H9 (cell line): Measurements from ENCODE around the gene F8. TPM values are rescaled to one million over a fixed set of nuclear protein-coding genes. Genes with fewer than 3 reads are reported as not detected.
A peak's percentile ranks its signal among the peaks of the same experiment; 100 is the strongest.

ENCODE experiments used
- DNase-seq: peaks from one replicate; pipeline ENCODE4 v3.0.0-alpha.2; 2017
- H2AFZ ChIP-seq: one replicate; pipeline ENCODE4 v1.6.1; 2013; ENCODE audit warnings: mild to moderate bottlenecking, low read length, control low read depth, moderate library complexity
- H2AK5ac ChIP-seq: 2 replicates; pipeline ENCODE4 v1.6.1; 2013; ENCODE audit warnings: low read length, control low read depth, mixed read lengths; ENCODE audit not compliant: insufficient read length
- H2BK120ac ChIP-seq: one replicate; pipeline ENCODE4 v1.6.1; 2013; ENCODE audit warnings: low read depth, mild to moderate bottlenecking, low read length, control low read depth, inconsistent platforms; ENCODE audit not compliant: poor library complexity, severe bottlenecking
- H2BK12ac ChIP-seq: 2 replicates; pipeline ENCODE4 v1.6.1; 2013; ENCODE audit warnings: low read length, control low read depth, mixed read lengths, low read depth; ENCODE audit not compliant: insufficient read length
- H2BK15ac ChIP-seq: 2 replicates; pipeline ENCODE4 v1.6.1; 2013; ENCODE audit warnings: low read depth, low read length, control low read depth
- H2BK20ac ChIP-seq: one replicate; pipeline ENCODE4 v1.6.1; 2013; ENCODE audit warnings: low read depth, mild to moderate bottlenecking, low read length, control low read depth, inconsistent platforms; ENCODE audit not compliant: poor library complexity, severe bottlenecking
- H2BK5ac ChIP-seq: 2 replicates; pipeline ENCODE4 v1.6.1; 2013; ENCODE audit warnings: low read length, control low read depth, mixed read lengths; ENCODE audit not compliant: insufficient read length
- H3K14ac ChIP-seq: 2 replicates; pipeline ENCODE4 v1.6.1; 2013; ENCODE audit warnings: low read length, control low read depth; ENCODE audit not compliant: insufficient read depth
- H3K18ac ChIP-seq: 2 replicates; pipeline ENCODE4 v1.6.1; 2013; ENCODE audit warnings: low read depth, mild to moderate bottlenecking, mixed read lengths, low read length, control low read depth; ENCODE audit not compliant: insufficient read length
- H3K23ac ChIP-seq: 2 replicates; pipeline ENCODE4 v1.6.1; 2013; ENCODE audit warnings: low read length, control low read depth, mixed read lengths, low read depth; ENCODE audit not compliant: insufficient read length
- H3K23me2 ChIP-seq: 2 replicates; pipeline ENCODE4 v1.6.1; 2013; ENCODE audit warnings: low read depth, mild to moderate bottlenecking, mixed read lengths, low read length, control low read depth; ENCODE audit not compliant: insufficient read length, poor library complexity, severe bottlenecking
- H3K27ac ChIP-seq: 2 replicates; pipeline ENCODE4 v1.5.1; 2013; ENCODE audit warnings: low read length, control low read depth, mixed read lengths, low read depth; ENCODE audit not compliant: insufficient read length
- H3K27me3 ChIP-seq: 2 replicates; pipeline ENCODE4 v1.6.1; 2013; ENCODE audit warnings: low read length, control low read depth, inconsistent platforms; ENCODE audit not compliant: insufficient read depth
- H3K4ac ChIP-seq: 2 replicates; pipeline ENCODE4 v1.6.1; 2013; ENCODE audit warnings: low read depth, mild to moderate bottlenecking, control low read depth, inconsistent platforms, low read length, moderate library complexity
- H3K4me1 ChIP-seq: 2 replicates; pipeline ENCODE4 v1.6.1; 2013; ENCODE audit warnings: low read length, control low read depth, inconsistent platforms; ENCODE audit not compliant: insufficient read depth
- H3K4me2 ChIP-seq: 2 replicates; pipeline ENCODE4 v1.6.1; 2013; ENCODE audit warnings: low read length, control low read depth, mixed read lengths; ENCODE audit not compliant: insufficient read length, insufficient read depth
- H3K56ac ChIP-seq: 2 replicates; pipeline ENCODE4 v1.6.1; 2013; ENCODE audit warnings: low read depth, mild to moderate bottlenecking, mixed read lengths, low read length, control low read depth; ENCODE audit not compliant: insufficient read length
- H3K79me1 ChIP-seq: 2 replicates; pipeline ENCODE4 v1.6.1; 2013; ENCODE audit warnings: low read depth, mild to moderate bottlenecking, moderate library complexity, low read length, control low read depth, inconsistent platforms; ENCODE audit not compliant: insufficient read depth, poor library complexity, severe bottlenecking
- H3K79me2 ChIP-seq: 2 replicates; pipeline ENCODE4 v1.6.1; 2013; ENCODE audit warnings: low read length, control low read depth, inconsistent platforms; ENCODE audit not compliant: insufficient read depth
- H3K9ac ChIP-seq: 2 replicates; pipeline ENCODE4 v1.6.1; 2013; ENCODE audit warnings: low read length, control low read depth, mixed read lengths; ENCODE audit not compliant: insufficient read length; ENCODE audit errors: extremely low read depth
- H3K9me3 ChIP-seq: one replicate; pipeline ENCODE4 v1.6.1; 2013; ENCODE audit warnings: low read depth, low read length, inconsistent platforms; ENCODE audit not compliant: control insufficient read depth
- H3T11ph ChIP-seq: one replicate; pipeline ENCODE4 v1.6.1; 2013; ENCODE audit warnings: mild to moderate bottlenecking, low read length, control low read depth, inconsistent platforms
- H4K20me1 ChIP-seq: one replicate; pipeline ENCODE4 v1.6.1; 2013; ENCODE audit not compliant: control insufficient read depth, insufficient read length, insufficient read depth
- H4K5ac ChIP-seq: 2 replicates; pipeline ENCODE4 v1.6.1; 2013; ENCODE audit warnings: low read depth, mild to moderate bottlenecking, mixed read lengths, low read length, control low read depth; ENCODE audit not compliant: insufficient read length
- H4K8ac ChIP-seq: replicated peaks from 2 replicates; pipeline ENCODE4 v1.6.1; 2013; ENCODE audit warnings: low read length, control low read depth, mixed read lengths, low read depth; ENCODE audit not compliant: insufficient read length
- H4K91ac ChIP-seq: 2 replicates; pipeline ENCODE4 v1.6.1; 2013; ENCODE audit warnings: low read depth, mild to moderate bottlenecking, moderate library complexity, mixed read lengths, low read length, control low read depth; ENCODE audit not compliant: insufficient read length
- H3K27ac Mint-ChIP-seq, 3 experiments: 2 replicates in 2 of 3; 3 replicates in 1 of 3; pipeline ENCODE4 v1.8.0; 2020 to 2021; ENCODE audit warnings: mixed read lengths in 3 of 3, mild to moderate bottlenecking in 1 of 3, moderate library complexity in 1 of 3
- H3K27me3 Mint-ChIP-seq: 2 replicates; pipeline ENCODE4 v1.8.0; 2021; ENCODE audit warnings: low read depth, mild to moderate bottlenecking, moderate library complexity, mixed read lengths
- H3K36me3 Mint-ChIP-seq, 3 experiments: 2 replicates in 2 of 3; 3 replicates in 1 of 3; pipeline ENCODE4 v1.8.0; 2020 to 2021; ENCODE audit warnings: low read depth in 3 of 3, mixed read lengths in 3 of 3; ENCODE audit not compliant: insufficient read depth in 1 of 3
- H3K4me1 Mint-ChIP-seq, 2 experiments: 2 replicates each; pipeline ENCODE4 v1.8.0; 2020; ENCODE audit warnings: mixed read lengths in 2 of 2
- H3K4me3 Mint-ChIP-seq, 2 experiments: 2 replicates in 1 of 2; 3 replicates in 1 of 2; pipeline ENCODE4 v1.8.0; 2020 to 2021; ENCODE audit warnings: mild to moderate bottlenecking in 2 of 2, mixed read lengths in 2 of 2, moderate library complexity in 1 of 2
- H3K9me3 Mint-ChIP-seq, 2 experiments: 2 replicates in 1 of 2; 3 replicates in 1 of 2; pipeline ENCODE4 v1.8.0; 2020; ENCODE audit warnings: mild to moderate bottlenecking in 2 of 2, mixed read lengths in 2 of 2, moderate library complexity in 1 of 2
- CTCF ChIP-seq: fragments of 200-600 bp; sonication (generic); conservative IDR thresholded peaks from 3 replicates; pipeline ENCODE4 v1.8.0; 2021; ENCODE audit warnings: antibody characterized with exemption, mild to moderate bottlenecking
- WGBS: extraction: QIAGEN DNeasy Blood & Tissue Kit; methylation state at CpG from one replicate; pipeline ENCODE4 v1.1.7; 2013; ENCODE audit warnings: missing lambda C conversion rate, low lambda C conversion rate, mixed read lengths; ENCODE audit not compliant: insufficient read length; ENCODE audit errors: extremely low coverage; 5-methylcytosine and 5-hydroxymethylcytosine counted together
- total RNA-seq: library from RNA; stranded (reverse); gene quantifications from 2 replicates; pipeline ENCODE4 v1.2.1, GENCODE V29; 2021

Gene F8
- total RNA-seq, 1 experiment from 2014 or later = 3.1 TPM

- H2BK20ac ChIP-seq = no peak overlapping the region
- TF ChIP-seq CTCF = no peak
- H2BK5ac ChIP-seq = no peak overlapping the region
- Mint-ChIP-seq H3K27me3 (peaks cover 29% of the 10 kb centered on the region), H3K27ac (no peak overlapping the region), H3K9me3 (peaks cover 68 to 69% of the 10 kb centered on the region in 2 experiments), H3K4me1 (peaks cover 6 to 20% of the 10 kb centered on the region in 2 experiments), H3K4me3 (peak overlapping the region; percentile 68 to 78), H3K36me3 (peaks cover 5 to 15% (median 14%) of the 10 kb centered on the region in 3 experiments; a peak in 6 of 7 replicates)
- H2AFZ ChIP-seq = no peak overlapping the region
- peaks cover 25% of the 10 kb centered on the region for H3K9me3 ChIP-seq
- H2BK120ac ChIP-seq = no peak overlapping the region
- no peak for DNase-seq
- H3K56ac ChIP-seq = no peak overlapping the region
- WGBS = no CpG with 5 or more reads among the region's 13 CpGs
- H3K4me2 ChIP-seq = peak overlapping the region; percentile 38
- H3K9ac ChIP-seq = no peak overlapping the region
- H2AK5ac ChIP-seq = no peak overlapping the region
- no peak overlapping the region for H3K18ac ChIP-seq
- H3K23me2 ChIP-seq = peaks cover 5% of the 10 kb centered on the region
- no peak overlapping the region for H4K8ac ChIP-seq
- H3K4me1 ChIP-seq = peaks cover 3% of the 10 kb centered on the region; the same call in 1 of the 2 replicates
- no peak overlapping the region for H3T11ph ChIP-seq
- no peak overlapping the region for H3K14ac ChIP-seq
- H3K79me2 ChIP-seq = no peaks in the 10 kb centered on the region
- no peak overlapping the region for H3K27ac ChIP-seq
- no peak overlapping the region for H4K91ac ChIP-seq
- no peak overlapping the region for H3K23ac ChIP-seq
- H4K5ac ChIP-seq = no peak overlapping the region
- no peak overlapping the region; the same call in 1 of the 2 replicates for H2BK15ac ChIP-seq
- no peak overlapping the region for H3K4ac ChIP-seq
- no peak overlapping the region for H2BK12ac ChIP-seq
- peaks cover 3% of the 10 kb centered on the region; the same call in 1 of the 2 replicates for H3K27me3 ChIP-seq
- no peaks in the 10 kb centered on the region for H4K20me1 ChIP-seq
- no peaks in the 10 kb centered on the region for H3K79me1 ChIP-seq
Measured at GRCh38 chrX:154805696-154806091, 216.8 kb downstream of the F8 start.
